Stimulated activated CD4-positive, alpha-beta T cell treated with anti-CD3 and anti-CD28 coated beads, Interleukin-2, amount 100 ng/mL, for 4 hours (primary cell): ENCODE measurements around the gene PTGES.
"Not testable (repeated sequence)": the region's sequence is repeated elsewhere in the genome, so short reads cannot be mapped to it uniquely, and the experiment has no call there.

ENCODE experiments used
- DNase-seq: peaks from one replicate; pipeline ENCODE4 v3.0.0-alpha.2; 2020; ENCODE audit warnings: low read depth

Gene PTGES, protein sequence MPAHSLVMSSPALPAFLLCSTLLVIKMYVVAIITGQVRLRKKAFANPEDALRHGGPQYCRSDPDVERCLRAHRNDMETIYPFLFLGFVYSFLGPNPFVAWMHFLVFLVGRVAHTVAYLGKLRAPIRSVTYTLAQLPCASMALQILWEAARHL

DNA sequence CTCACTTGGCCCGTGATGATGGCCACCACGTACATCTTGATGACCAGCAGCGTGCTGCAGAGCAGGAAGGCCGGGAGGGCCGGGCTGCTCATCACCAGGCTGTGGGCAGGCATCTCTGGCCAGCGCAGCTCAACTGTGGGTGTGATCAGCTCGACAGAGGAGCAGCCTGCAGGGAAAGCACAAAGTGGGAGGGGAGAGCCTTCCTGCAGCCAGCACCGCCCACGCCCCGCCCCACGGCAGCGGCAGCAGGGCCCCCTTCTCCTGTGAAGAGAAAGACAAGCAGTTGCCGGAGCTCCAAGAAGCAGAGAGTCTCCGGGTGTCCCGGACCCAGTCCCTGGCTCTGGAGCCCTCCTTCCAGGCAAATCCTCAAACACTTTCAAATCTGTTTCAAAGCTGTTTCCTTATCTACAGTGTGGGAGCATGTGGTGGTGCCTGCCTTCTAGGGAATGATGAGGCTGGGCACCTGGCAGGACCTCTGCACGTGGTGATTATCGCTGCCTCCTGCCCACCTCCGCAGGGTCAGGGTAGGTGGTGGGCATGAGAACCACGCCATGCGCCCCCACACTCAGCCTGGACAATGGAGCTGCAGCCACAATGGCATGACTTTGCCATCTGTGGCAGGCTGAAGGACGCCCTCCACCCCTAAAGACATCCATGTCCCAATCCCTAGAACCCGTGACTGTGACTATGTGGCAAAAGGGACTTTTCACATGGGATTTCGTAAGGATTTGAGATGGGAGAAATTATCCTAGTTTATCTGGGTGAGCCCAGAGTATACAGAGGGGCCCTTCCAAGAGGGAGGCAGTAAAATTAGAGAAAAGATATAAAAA is at the start of gene PTGES:
TSS of gene PTGES (minus strand) at position 143 of the 830 bp plus-strand sequence. CDS start at position 113, 30 bp downstream.
- DNase-seq: peak; percentile 48

GRCh38 chr9:129801504-129801903 is 48.7 kb upstream of the PTGES start:
- DNase-seq: no peak

GRCh38 chr9:129798973-129799372 is 46.1 kb upstream of the PTGES start:
- no peak for DNase-seq

GRCh38 chr9:129796029-129796428 is 43.2 kb upstream of the PTGES start:
- not testable (repeated sequence) for DNase-seq

DNA sequence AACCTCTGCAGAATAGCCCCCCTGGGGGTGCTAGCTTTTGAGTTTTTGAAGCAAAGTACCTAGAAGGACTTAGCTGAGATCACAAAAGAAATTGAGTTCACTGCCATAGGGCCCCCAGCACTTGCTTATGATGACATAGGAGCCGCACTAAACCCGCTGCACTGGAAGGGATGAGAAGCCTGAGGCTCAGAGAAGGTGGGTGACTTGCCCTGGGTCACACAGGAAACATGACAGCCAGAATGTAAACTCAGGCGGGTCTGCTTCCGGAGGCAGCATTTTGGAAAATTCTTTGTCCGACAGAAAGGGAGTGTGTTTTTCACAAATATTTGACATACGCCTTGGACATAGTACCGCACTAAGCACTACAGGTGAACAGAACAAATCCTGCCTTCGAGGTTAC is 41.7 kb upstream of the PTGES start:
- no peak for DNase-seq

- DNase-seq: no peak
Observed at GRCh38 chr9:129786481-129786880, 33.6 kb upstream of the PTGES start.

GRCh38 chr9:129785866-129786265 is 33.0 kb upstream of the PTGES start:
- DNase-seq: no peak

GRCh38 chr9:129784970-129785369 is 32.1 kb upstream of the PTGES start:
- not testable (repeated sequence) for DNase-seq

DNA sequence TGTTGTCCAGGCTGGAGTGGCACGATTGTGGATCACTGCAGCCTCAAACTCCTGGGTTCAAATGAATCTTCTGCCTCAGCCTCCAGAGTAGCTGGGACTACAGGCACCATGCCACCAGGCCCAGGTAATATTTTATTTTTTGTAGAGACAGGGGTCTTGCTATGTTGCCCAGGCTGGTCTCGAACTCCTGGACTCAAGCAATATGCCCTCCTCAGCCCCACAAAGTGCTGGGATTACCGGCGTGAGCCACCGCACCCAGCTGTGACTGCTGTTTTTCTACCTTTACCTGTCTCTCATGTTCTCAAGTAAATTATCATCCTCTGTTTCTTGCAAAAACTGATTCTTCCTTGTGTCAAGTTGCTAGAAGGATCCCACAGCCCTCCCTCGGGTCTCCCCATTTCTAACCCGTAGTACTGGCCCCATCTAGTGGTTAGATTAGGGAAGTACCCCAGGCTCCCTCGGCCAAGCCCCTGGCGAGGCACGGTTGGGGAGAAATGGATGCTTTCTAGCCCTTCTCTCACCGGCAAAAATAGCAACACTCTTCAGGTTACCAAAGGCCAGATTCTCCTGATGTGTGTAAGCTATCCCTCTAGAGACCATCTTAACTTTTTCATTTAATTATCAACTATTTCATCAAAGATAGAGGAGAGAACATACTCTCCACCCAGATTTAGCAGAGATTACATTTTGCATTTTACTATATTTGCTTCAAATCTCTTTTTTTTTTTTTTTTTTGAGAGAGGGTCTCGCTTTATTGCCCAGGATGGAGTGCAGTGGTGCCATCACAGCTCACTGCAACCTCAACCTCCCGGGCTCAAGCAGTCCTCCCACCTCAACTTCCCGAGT is 30.9 kb upstream of the PTGES start:
- peak; percentile 70 for DNase-seq

GRCh38 chr9:129781981-129782380 is 29.1 kb upstream of the PTGES start:
- no peak for DNase-seq

DNA sequence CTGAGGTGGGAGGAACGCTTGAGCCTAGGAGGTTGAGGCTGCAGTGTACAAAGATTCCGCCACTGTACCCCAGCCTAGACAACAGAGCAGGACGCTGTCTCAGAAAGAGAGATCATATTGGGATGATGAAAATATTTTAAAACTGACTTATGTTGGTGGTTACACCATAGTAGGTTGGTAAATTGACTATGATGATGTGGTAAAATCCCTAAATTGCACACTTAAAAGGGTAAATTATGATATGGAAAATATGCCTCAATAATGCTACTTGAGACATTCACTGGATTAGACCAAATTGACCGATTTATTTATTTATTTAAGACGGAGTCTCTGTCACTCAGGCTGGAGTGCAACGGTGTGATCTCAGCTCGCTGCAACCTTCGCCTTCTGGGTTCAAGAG is 28.3 kb upstream of the PTGES start:
- no peak for DNase-seq

DNA sequence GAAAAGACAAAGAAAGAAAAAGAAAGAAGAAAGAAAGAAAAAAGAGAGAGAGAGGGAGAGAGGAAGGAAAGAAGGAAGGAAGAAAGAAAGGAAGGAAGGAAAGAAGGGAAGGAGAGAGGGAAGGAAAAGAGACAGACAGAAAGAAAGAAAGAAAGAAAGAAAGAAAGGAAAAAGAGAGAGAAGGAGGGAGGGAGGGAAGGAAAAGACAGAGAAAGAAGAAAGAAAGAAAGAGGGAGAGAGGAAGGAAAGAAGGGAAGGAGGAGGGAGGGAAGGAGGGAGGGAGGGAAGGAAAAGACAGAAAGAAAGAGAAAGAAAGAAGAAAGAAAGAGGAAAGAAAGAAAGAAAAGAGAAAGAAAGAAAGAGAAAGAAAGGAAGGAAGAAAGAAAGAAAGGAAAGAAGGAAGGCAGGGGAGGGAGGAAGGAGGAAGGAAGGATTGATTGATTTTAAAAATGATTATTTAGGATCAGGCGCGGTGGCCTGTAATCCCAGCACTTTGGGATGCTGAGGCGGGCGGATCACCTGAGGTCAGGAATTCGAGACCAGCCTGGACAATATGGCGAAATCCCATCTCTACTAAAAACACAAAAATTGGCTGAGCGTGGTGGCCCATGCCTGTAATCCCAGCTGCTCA is 26.8 kb upstream of the PTGES start:
- no peak for DNase-seq

GRCh38 chr9:129778469-129778868 is 25.6 kb upstream of the PTGES start:
- no peak for DNase-seq

DNA sequence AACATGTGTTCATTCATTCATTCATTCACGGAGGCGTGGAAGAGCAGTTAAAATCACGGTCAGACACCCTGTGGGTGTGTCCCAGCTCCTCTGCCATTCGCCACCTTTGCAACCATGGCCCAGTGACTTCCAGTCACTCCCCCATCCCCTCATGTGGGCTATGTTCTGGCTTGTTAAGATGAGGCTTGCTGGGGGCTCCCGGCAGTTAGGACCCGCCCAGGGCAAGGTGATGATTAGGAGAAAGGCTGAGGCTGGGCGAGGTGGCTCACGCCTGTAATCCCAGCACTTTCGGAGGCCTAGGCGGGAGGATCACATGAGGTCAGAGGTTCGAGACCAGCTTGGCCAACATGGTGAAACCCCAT is 24.9 kb upstream of the PTGES start:
- DNase-seq: no peak

- DNase-seq: no peak
Observed at GRCh38 chr9:129776938-129777768, 24.3 kb upstream of the PTGES start.

GRCh38 chr9:129776566-129776937 is 23.7 kb upstream of the PTGES start:
- DNase-seq: no peak

DNA sequence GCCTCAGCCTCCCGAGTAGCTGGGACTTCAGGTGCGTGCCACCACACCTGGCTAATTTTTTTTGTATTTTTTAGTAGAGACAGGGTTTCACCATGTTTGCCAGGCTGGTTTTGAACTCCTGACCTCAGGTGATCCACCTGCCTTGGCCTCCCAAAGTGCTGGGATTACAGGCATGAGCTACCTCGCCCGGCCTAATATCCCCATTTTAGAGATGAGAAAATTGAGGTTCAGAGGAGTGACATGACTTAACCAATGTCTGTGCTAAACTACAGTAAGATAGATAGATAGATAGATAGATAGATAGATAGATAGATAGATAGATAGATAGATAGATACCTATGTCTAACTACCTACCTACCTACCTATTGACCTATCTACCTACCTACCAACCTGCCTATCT is 23.3 kb upstream of the PTGES start:
- DNase-seq: not testable (repeated sequence)

GRCh38 chr9:129775448-129775798 is 22.6 kb upstream of the PTGES start:
- no peak for DNase-seq

DNA sequence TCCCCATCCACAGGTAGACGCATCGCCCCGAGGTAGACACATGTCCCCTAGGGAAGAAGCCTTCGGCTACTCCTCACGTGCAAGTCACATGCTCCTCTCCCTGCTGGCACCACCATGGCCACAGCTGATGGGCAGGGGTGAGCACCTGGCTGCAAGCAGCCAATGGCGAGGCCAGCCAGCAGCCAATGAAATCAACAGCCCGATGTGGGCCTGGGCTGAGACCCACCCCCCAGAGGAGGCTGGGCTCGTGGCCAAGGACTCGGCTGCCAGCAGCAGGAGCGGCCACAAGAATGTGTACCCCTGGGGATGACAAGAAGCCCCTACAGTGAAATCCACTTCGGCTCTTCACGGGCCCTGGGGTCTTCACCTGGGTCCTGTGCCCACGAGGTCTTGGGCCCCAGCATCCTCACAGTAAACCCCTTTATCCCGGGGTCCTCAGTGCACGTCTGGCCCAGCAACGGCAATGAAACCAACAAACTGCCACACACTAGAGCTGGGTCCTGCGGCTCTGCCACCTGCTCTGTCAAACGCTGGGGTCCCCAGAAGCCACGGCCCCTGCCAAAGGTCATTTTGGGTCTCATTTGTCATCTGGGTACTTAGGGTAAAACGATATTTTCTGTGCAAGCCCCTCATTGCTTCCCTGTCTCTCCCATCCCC is 22.1 kb upstream of the PTGES start:
- no peak for DNase-seq

GRCh38 chr9:129773262-129774048 is 20.6 kb upstream of the PTGES start:
- DNase-seq: no peak
